ENCODE data around the gene U2SURP.
A peak's percentile ranks its signal among the peaks of the same experiment; 100 is the strongest.

The U2SURP gene
- 284 reads per million, percentile 95 among the genes with 10 or more reads in this experiment for total RNA-seq

DNA sequence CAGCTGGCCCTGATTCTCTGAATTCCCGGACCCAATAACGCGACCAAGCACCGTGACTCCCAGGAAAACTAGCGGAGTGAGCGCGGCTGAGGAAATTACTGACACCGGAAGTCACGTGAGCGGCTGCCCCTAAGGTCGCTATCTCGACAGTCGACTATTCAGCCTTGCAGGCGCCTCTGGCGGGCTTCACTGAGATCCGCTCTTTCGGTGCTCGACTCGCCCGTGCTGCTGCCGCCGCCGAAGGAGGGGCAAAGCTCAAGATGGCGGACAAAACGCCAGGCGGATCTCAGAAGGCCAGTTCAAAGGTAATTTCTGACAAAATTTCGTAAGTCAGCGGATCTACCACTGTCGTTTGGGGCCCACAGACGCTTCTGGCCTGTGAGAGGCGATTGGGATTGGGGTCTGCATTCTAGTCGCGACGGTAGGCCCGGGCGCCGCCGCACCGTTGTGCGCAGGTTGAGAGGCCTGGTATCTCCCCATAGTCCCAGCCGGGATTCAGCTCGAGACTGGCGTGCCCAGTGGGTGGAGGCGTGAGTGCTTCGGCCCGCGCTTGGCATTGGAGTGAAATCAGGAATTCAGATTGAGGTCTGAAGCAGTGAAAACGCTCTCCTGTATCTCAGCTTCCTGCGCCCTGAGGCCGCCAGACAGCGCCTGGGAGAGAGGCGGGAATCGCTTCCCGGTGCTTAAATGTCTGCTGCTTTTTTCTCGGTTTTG, at the start of gene U2SURP:
U2SURP (plus strand) TSS at position 202 of the 714 bp plus-strand sequence; CDS start at position 261, 59 bp downstream.
- peak; percentile 94 for DNase-seq

- DNase-seq, result no peak
Observed at GRCh38 chr3:142951794-142952193, 49.6 kb upstream of the U2SURP start.

DNA sequence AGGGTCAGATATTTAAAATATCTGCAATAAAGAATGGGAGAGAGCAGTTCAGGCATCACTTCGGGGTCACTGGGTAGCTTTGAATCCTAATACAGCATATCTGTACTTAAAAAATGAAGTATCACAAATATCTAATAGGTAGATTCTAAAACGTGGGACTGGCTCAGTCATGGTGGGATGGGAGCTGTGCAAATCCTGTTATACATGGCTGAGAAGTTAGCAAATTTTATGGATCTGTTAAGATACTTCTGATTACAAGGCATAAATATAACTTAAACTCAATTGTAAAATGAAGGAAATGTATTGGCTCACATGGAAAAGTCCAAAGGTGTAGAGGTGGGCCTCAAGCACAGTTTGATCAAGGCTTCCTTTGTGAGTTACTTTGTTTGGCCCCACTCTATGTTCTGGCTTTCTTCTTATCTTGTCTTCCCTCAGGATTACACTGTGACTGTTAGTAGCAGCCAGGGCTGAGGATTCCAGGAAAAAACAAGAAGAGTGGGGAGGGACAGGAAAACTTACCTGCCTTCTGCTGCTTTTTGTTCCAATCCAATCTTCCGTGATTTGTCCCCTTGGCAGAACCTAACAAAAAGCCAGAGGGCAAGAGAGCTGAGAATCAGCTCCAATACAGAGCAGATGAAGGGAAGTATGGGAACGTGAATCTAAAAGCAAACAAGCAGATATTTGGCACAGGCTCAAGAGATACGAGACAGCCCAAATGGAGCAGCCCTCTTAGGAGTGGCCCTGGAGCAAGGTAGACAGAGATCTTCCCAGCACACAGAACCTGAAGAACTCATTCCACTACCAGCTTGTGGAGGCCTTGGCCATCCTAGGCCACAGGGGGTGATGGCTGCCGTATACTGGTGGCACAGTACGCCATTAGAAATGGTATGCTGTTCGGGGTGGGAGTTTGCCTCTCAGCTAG, 48.8 kb upstream of the U2SURP start:
- no peak for DNase-seq

DNA sequence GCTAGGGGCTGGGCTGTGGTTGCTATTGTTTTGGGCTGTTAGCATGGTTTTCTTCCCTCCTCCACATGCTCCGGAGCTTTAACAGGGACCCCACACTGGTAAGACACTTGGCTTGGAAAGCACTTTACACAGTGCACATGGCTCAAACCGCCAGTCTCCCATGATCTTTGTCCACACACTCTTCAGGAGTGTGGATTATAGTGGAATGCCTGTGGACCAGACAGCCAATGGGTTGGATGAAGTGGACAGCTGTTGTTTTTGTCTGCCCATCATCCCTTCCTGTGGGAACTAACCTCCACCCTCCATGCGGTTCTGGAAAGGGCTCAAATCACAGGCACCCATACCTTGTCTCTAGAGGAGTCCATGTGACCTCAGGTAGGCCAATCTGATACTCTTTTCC, 47.9 kb upstream of the U2SURP start:
- no peak for DNase-seq

- DNase-seq, result no peak
Observed at GRCh38 chr3:142958707-142959106, 42.7 kb upstream of the U2SURP start.

DNA sequence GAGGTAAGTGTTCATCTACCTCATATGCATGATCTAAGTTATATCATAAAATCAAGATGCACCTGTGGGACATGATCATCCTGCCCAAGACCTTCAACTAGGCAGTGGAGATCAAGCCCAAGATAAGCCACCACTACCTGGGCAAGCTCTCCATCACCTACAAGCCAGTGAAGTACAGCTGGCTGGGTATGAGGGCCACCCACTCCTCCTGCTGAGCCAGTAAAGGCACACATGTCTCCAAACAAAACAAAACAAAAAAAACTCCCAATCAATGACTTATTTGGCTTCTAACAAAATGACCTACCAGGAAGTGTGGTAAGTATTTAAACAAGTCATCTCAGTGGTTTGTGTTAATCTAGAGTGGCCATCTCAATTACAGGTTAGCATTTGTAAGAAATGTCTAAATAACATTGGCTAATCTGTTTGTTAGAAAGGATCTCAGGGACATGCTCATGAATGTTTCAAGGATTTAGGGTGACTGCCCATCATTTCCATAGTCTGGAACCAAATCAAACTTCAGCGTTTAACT, 41.0 kb upstream of the U2SURP start:
- DNase-seq, result no peak

DNA sequence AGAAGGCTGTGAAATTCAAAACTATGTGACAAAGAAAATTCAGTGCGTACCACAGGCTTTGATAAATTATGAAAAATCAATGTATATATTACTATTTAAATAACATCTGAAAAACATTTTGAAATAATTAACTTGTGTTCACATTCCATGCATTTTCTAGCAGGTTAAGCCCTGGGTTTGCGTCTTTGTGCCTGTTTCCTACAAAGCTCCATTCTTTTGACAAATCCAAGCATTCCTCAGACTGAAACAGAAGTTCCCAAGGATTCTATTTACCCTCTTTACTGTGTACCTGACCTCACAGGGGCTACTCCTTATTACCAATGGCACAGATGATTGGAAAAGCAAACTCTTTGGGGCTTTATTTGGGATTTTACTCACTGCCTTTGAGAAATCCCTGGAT, 39.8 kb upstream of the U2SURP start:
- DNase-seq, result no peak

DNA sequence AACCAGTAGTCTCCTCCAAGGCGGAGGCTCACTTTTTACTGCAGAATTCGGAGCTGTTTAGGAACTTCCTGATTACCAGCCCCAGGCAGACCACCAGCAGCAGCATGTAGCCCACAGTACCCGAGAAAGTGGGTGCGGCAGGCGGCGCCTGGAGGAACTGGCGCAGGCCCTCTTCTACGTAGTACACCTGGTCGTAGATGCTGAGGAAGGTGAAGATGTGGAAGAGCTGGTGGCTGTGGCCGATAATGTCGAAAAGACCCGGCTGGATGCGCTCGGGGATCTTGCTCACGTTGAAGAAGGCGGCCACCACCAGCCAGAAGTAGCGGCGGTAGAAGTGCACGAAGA, 39.2 kb upstream of the U2SURP start:
- DNase-seq, result no peak

- DNase-seq, result no peak
Observed at GRCh38 chr3:142962520-142963233, 38.7 kb upstream of the U2SURP start.

DNA sequence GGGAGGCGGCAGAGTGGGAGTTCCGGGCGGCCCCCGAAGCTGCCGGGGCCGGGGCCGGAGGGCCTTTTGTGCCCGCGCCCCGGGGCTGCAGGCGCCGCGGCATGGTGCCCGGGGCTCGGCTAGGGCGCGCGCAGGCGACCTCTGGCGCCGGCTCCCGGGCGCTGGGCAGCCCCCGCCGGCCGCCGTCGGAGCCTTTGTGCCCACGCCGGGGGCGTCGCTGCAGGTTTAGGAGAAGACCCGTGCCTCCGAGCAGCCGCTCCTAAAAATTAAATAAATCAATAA, 38.2 kb upstream of the U2SURP start:
- no peak for DNase-seq

DNA sequence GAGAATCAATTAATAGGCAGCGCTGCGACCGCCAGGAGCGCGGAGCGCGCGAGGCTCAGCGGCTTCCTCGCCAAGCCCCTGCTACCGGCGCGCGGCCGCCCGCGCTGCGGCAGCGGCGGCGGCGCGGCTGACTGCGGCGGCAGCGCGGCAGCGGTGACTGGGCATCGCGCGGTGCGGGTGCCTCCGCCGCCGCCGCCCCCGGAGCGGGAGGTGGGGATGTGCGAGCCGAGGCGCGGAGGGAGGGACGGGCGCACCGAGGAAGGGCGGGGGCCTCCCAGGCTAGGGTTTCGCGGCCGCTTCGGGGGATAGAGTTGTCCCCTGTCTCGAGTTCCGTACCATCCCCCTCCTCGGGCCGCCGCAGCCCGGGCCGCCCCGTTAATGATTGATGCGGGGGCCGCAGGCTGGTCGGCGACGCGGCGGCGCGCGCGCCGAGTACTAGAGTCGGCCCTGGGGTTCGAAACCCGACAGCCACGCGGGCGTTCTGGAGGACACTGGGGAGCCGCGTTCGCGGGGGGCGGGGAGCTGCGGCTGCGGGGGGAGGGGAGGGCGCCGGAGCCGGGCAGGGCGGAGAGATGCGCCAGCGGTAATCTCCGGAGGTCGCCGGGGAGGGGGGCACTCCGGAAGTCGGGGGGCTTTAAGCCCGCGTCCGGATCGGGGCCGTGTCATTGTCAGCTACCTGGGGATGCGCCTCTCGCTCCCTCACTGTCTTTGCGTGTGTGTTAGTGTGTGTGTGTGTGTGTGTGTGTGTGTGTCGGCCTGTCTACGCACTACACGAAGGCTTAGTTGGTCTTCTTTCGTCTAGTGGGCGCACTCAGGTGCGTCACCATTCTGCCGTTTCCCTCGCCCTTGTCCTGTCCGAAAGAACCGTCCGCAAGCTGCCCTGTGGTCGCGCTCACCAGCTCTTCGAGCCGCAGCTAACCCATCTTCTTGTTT, 37.6 kb upstream of the U2SURP start, which contains the start of gene PAQR9:
PAQR9 (minus strand) TSS at position 159 of the 933 bp plus-strand sequence. CDS start 338 bp downstream, outside the sequence.
- no peak for DNase-seq

GRCh38 chr3:142965581-142965980, 35.8 kb upstream of the U2SURP start:
- DNase-seq, result no peak

GRCh38 chr3:142966808-142967207, 34.6 kb upstream of the U2SURP start:
- DNase-seq, result no peak

DNA sequence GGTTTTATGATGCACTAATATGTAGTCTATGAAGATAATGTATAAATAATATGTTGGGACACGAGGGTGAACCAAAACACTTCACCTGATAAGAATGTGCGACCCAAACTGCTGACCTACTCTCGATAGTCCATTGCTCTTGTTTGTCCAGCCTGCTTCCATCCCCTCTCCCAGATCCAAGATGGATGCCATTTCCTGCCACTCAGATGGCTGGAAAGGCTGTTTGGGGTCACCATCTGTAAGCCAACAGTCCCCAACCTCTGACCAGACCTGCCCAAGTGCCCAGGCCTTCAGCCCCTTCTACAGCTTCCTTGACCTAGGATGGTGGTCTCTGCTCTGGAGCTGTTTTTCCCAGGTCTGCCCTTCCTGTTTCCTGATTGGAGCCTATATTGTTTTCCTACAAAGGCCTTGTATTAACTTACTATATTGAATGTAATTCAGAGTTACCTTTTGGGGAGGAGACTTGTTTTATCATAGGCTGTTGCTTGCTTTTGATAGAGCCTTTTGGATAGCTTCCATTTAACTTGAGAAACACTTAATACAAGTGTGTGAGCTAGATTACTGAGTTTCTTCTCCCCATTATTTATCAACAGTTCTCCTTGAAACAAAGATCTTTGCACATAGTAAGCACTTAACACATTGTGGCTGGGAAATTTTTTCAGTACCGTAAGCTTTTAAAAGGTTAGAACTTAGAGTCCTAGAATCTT, 32.9 kb upstream of the U2SURP start:
- DNase-seq, result no peak

DNA sequence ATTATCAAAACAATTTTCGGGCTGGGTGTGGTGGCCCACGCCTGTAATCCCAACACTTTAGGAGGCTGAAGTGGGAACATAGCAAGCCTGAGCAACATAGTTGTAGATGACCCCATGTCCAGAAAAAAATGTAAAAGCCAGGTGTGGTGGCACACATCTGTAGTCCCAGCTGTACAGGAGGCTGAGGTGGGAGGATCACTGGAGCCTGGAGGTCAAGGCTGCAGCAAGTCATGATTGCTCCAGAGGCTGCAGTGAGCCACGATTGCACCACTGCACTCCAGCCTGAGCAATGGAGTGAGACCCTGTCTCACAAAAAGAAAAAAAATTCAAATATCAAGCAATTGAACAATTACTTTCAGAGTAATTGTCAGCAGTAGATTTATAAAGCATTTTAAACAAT, 29.9 kb upstream of the U2SURP start:
- no peak for DNase-seq

DNA sequence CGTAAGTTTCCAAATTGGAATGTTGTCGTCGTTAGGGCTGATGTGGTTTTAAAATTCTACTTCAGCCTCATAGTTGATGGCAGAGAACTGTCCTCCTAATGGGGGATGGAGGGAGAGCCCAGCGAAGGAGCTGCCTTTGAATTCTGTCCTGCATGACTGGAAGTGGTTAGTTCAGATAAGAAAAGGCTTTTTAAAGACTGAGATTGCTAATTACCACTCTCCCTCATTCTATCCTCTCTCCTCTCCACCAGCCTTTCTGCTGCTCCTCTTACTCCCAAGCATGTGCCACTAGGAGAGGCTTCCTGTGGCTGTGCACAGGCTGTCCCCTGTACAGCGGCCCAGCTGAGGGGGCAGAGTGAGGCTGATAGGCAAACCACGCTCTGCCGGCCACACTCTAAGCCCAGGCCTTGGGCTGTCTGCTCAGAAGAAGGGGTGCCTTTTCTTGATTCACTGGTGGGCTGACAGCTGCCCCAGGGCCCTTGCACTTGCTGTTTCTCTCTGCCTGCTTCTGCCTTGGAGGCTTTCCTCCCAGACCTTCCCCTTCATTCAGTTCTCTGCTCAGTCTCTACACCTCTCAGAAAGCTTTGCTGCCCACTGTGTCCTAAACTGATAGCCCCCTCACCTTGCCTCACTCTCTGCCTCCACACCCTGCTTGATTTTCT, 29.1 kb upstream of the U2SURP start:
- no peak for DNase-seq

- no peak for DNase-seq
Observed at GRCh38 chr3:142973217-142974009, 28.0 kb upstream of the U2SURP start.

DNA sequence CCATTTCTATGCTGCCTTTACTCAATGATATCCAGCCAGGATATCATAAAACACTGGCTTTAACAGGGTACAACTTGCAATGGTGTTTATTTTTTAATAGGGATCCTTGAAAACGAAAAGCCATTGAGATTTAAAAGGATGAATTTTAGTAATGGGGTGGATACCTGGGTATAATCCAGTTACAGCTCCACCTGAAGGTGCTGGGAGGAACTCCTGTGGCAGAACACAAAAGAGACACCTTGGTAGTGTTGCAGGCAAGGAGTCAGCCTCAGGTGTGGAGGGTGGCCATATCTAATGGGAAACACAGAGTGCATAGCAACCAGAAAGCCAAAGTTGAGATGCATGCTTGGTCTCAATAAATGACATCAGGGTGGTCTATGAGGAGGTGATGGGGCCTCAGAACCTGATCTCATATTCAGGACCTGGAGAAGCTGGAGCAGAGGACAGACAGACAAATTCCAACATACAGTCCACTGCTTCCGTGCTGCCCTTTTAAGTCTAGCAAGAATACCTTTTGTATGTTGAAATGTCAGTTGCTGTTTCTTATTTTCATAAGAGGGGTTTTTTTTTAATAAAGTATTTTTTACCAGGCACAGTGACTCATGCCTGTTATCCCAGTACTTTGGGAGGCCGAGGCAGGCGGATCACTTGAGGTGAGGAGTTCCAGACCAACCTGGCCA, 25.9 kb upstream of the U2SURP start:
- no peak for DNase-seq
